Psoas muscle (tissue), 8 donors: ENCODE results near the gene ZNF366. TPM values are rescaled to one million over a fixed set of nuclear protein-coding genes. Genes with fewer than 3 reads are reported as not detected.

Experiments
- ATAC-seq, 4 donors: fragments of 200-7000 bp; cut with Tn5 transposase; one replicate each; pipeline ENCODE4 v1.9.1; 2020; ENCODE audit warnings: moderate library complexity in 3 of 4, mild to moderate bottlenecking in 2 of 4
- DNase-seq, 2 donors: peaks; one replicate each; pipeline ENCODE4 v3.0.0-alpha.2; 2020
- H3K27ac ChIP-seq: fragments of 200-600 bp; one replicate; pipeline ENCODE4 v1.8.0; 2022
- H3K27me3 ChIP-seq, 3 donors: fragments of 200-600 bp in 1 of 3; one replicate each; pipeline versions ENCODE4 v1.6.1 to v1.8.0; 2013 to 2022; ENCODE audit warnings: low read length in 2 of 3, mild to moderate bottlenecking in 2 of 3, moderate library complexity in 1 of 3; ENCODE audit not compliant: insufficient read depth in 3 of 3
- H3K36me3 ChIP-seq, 2 donors: fragments of 200-600 bp in 1 of 2; one replicate each; pipeline versions ENCODE4 v1.6.1 to v1.8.0; 2013 to 2022; ENCODE audit warnings: low read depth in 1 of 2, mild to moderate bottlenecking in 1 of 2, moderate library complexity in 1 of 2; ENCODE audit not compliant: insufficient read depth in 1 of 2
- H3K4me1 ChIP-seq: fragments of 200-600 bp; one replicate; pipeline ENCODE4 v1.8.0; 2022
- H3K4me3 ChIP-seq: fragments of 200-600 bp; one replicate; pipeline ENCODE4 v1.8.0; 2022; ENCODE audit warnings: mild to moderate bottlenecking
- H3K9me3 ChIP-seq: fragments of 200-600 bp; one replicate; pipeline ENCODE4 v1.8.0; 2022
- CTCF ChIP-seq: fragments of 200-600 bp; IDR thresholded peaks from one replicate; pipeline ENCODE4 v1.8.0; 2022; ENCODE audit warnings: antibody characterized with exemption
- WGBS, 3 donors: extraction: QIAGEN DNeasy Blood & Tissue Kit; methylation state at CpG; one replicate each; pipeline versions ENCODE4 v1.1.6 to v1.1.7; 2013; 5-methylcytosine and 5-hydroxymethylcytosine counted together
- intact Hi-C, 2 donors: fragments of 100-400 bp; cut with DNase I; formaldehyde crosslinking; loops; one replicate each; pipeline versions ENCODE4 v1.11.0 to v1.14.2; 2022
- polyA plus RNA-seq, 3 donors: library from polyadenylated mRNA; stranded (reverse); fragments of 200-250 nt; gene quantifications; one replicate each; pipeline ENCODE4 v1.2.3, GENCODE V29; 2013
- total RNA-seq, 4 donors: library from RNA; stranded (reverse); fragmentation: NEBNext Ultra II Directional in 2 of 4; extraction: Animal tissue kit (Norgen Biotek cat#: 25700) in 2 of 4; gene quantifications; one replicate each; pipeline versions ENCODE4 v1.2.1 to v1.2.4, GENCODE V29; 2021 to 2023
- donor health status: healthy with polysubstance abuse.
- donor health status: DM: no; HTN: no; CAD: no; lungs with moderate emphysema.
- donor health status: Bipolar disorder and iron deficiency.
- donor health status: healthy.
- donor health status: DM: yes; HTN: yes; CAD: no.
- donor health status: DM: no; HTN: no; CAD: no.
- donor health status: DM: no; HTN: no; CAD: no.
- donor health status: DM: yes; HTN: yes; CAD: no.

ZNF366 gene
- total and polyA plus RNA-seq, 7 donors, result 1.2 to 6.6 (median 3.4) TPM

GRCh38 chr5:72434781-72435437, 72.3 kb downstream of the ZNF366 start:
- Histone ChIP-seq H3K27ac (peak overlapping the region; percentile 72), H3K36me3 (no peaks in the 10 kb centered on the region), H3K9me3 (no peaks in the 10 kb centered on the region), H3K4me1 (peaks cover 34% of the 10 kb centered on the region), H3K4me3 (no peak overlapping the region), H3K27me3 (no peaks in the 10 kb centered on the region)
- WGBS, 3 donors, result 11 to 30% (median 13%) methylated on average over 3 of the region's 3 CpGs
- intact Hi-C loops, result no loop called here
- TF ChIP-seq CTCF, result no peak
- DNase-seq (no peak), ATAC-seq (peak; percentile 48 to 89 (median 74))

GRCh38 chr5:72434056-72434780, 73.0 kb downstream of the ZNF366 start:
- WGBS, 3 donors, result 38 to 51% (median 49%) methylated on average over 5 of the region's 5 CpGs
- DNase-seq (no peak), ATAC-seq (peak in 3 of 4 donors; percentile 34 to 45 (median 38))
- intact Hi-C loops, result no loop called here
- Histone ChIP-seq H3K4me3 (no peak overlapping the region), H3K27ac (peak overlapping the region; percentile 72), H3K9me3 (no peaks in the 10 kb centered on the region), H3K27me3 (no peaks in the 10 kb centered on the region), H3K4me1 (peaks cover 29% of the 10 kb centered on the region), H3K36me3 (no peaks in the 10 kb centered on the region)
- TF ChIP-seq CTCF, result no peak

- DNase-seq, result no peak
- Histone ChIP-seq H3K9me3 (no peaks in the 10 kb centered on the region), H3K27me3 (no peaks in the 10 kb centered on the region), H3K4me3 (no peak overlapping the region), H3K27ac (peak overlapping the region; percentile 72), H3K36me3 (no peaks in the 10 kb centered on the region), H3K4me1 (peaks cover 34% of the 10 kb centered on the region)
- 7 to 26% (median 7%) methylated on average over 1 of the region's 1 CpG for WGBS, 3 donors
- ATAC-seq, result peak; percentile 69 to 82 (median 74)
- TF ChIP-seq CTCF, result no peak
- intact Hi-C loops, result no loop called here
These were observed 73.7 kb downstream of the ZNF366 start for GRCh38 chr5:72433522-72433921.

GRCh38 chr5:72428669-72429068, 78.5 kb downstream of the ZNF366 start:
- Histone ChIP-seq H3K9me3 (no peaks in the 10 kb centered on the region), H3K36me3 (no peaks in the 10 kb centered on the region), H3K4me1 (peaks cover 34% of the 10 kb centered on the region), H3K4me3 (no peak overlapping the region), H3K27me3 (no peaks in the 10 kb centered on the region), H3K27ac (peak overlapping the region; percentile 76)
- TF ChIP-seq CTCF, result no peak
- intact Hi-C loops, result loop anchor here (5.0 kb wide), 1 partner anchor 36 kb away; no protein-coding TSS in a partner anchor
- 13 to 20% (median 13%) methylated on average over 1 of the region's 1 CpG for WGBS, 3 donors
- ATAC-seq, result peak in 1 of 4 donors; percentile 31
- DNase-seq, result no peak
